Neural crest cell (in vitro differentiated cells): ENCODE data around the gene ADARB1. TPM values are rescaled to one million over a fixed set of nuclear protein-coding genes. Genes with fewer than 3 reads are reported as not detected.
"Not testable (repeated sequence)": the region's sequence is repeated elsewhere in the genome, so short reads cannot be mapped to it uniquely, and the experiment has no call there.

ENCODE experiments used
- DNase-seq: peaks from one replicate; pipeline ENCODE4 v3.0.0; 2021; ENCODE audit warnings: low read depth, mixed read lengths, low spot score
- H3K27ac Mint-ChIP-seq: one replicate; pipeline ENCODE4 v1.8.0; 2021; ENCODE audit warnings: mild to moderate bottlenecking, mixed read lengths; ENCODE audit not compliant: unreplicated experiment
- H3K27me3 Mint-ChIP-seq: 2 replicates; pipeline ENCODE4 v1.8.0; 2021; ENCODE audit warnings: low read depth, mild to moderate bottlenecking, mixed read lengths
- H3K36me3 Mint-ChIP-seq: 2 replicates; pipeline ENCODE4 v1.8.0; 2021; ENCODE audit warnings: low read depth, mild to moderate bottlenecking, mixed read lengths
- H3K4me1 Mint-ChIP-seq: 2 replicates; pipeline ENCODE4 v1.8.0; 2021; ENCODE audit warnings: mixed read lengths
- H3K4me3 Mint-ChIP-seq: one replicate; pipeline ENCODE4 v1.8.0; 2021; ENCODE audit warnings: mild to moderate bottlenecking, mixed read lengths
- H3K9me3 Mint-ChIP-seq: 2 replicates; pipeline ENCODE4 v1.8.0; 2021; ENCODE audit warnings: mixed read lengths
- total RNA-seq: library from RNA; stranded (reverse); gene quantifications from 2 replicates; pipeline ENCODE4 v1.2.1, GENCODE V29; 2021
- TF ChIP-seq, protein P1 (sequence below): fragments of 200-600 bp; sonication (generic); conservative IDR thresholded peaks from 2 replicates; pipeline ENCODE4 v1.5.0; 2021; ENCODE audit warnings: antibody characterized with exemption, mild to moderate bottlenecking

Gene ADARB1
- total RNA-seq, 1 donor from 2014 or later, result 21.0 TPM

DNA sequence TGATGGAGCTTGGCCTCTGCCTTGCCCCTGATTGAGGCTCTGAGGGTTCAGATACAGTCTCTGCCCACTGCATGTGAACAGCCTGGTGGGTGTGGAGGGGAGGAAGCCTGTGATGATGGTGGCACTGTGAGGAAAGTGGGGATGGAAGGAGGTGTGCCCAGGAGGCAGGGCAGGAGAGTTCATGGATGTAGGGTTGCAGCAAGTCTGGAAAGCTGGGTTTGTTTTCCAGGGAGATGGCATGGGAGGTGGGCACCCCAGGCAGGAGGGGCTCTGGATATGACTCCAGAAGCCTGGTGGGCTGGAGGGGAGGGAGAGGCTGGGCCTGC is 63.2 kb downstream of the ADARB1 start:
- TF ChIP-seq, protein P1, sequence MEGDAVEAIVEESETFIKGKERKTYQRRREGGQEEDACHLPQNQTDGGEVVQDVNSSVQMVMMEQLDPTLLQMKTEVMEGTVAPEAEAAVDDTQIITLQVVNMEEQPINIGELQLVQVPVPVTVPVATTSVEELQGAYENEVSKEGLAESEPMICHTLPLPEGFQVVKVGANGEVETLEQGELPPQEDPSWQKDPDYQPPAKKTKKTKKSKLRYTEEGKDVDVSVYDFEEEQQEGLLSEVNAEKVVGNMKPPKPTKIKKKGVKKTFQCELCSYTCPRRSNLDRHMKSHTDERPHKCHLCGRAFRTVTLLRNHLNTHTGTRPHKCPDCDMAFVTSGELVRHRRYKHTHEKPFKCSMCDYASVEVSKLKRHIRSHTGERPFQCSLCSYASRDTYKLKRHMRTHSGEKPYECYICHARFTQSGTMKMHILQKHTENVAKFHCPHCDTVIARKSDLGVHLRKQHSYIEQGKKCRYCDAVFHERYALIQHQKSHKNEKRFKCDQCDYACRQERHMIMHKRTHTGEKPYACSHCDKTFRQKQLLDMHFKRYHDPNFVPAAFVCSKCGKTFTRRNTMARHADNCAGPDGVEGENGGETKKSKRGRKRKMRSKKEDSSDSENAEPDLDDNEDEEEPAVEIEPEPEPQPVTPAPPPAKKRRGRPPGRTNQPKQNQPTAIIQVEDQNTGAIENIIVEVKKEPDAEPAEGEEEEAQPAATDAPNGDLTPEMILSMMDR, result no peak
- H3K4me1 Mint-ChIP-seq, result peaks cover 6% of the 10 kb centered on the region
- peak overlapping the region; percentile 92 for H3K27ac Mint-ChIP-seq
- H3K9me3 Mint-ChIP-seq, result no peaks in the 10 kb centered on the region
- H3K4me3 Mint-ChIP-seq, result no peak overlapping the region
- H3K36me3 Mint-ChIP-seq, result no peaks in the 10 kb centered on the region
- no peak for DNase-seq
- no peaks in the 10 kb centered on the region for H3K27me3 Mint-ChIP-seq

DNA sequence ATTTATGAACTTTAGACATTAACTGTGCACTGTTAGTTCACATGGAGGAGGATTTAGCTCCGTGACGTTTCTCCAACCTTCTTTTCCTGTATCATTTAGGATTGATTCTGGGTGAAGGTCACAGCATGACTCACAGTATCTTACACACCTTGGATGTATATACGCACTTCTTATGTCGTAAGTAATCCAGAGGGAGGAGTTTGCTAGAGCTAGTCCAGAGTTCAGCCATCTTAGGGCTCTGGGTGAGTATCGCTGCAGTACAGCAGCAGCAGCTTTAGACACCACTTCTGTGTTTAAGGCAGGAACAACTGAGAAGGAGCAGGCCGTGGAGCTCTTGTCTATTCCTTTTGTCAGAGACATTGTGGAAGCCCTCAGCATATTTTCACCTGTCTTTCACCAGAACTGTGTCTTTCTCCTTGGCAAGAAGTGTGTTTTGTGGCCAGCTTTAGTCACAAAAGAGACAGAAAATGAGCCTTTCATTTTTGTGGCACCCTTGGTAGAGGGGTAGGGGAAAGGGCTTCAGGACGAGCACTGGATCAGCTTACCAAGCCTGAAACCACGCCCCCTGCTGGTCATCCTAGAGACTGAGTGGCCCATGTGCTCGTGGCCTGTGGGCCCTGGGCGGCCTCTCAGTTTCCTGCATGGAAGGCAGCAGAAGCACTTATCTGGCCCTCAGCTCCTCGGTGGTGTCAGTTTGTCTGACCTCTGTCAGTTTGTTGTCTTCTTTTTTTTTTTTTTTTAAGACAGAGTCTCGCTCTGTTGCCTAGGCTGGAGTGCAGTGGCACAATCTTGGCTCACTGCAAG is 64.0 kb downstream of the ADARB1 start:
- Mint-ChIP-seq H3K4me1 (peaks cover 6% of the 10 kb centered on the region), H3K4me3 (no peak overlapping the region), H3K9me3 (no peaks in the 10 kb centered on the region), H3K27ac (no peak overlapping the region), H3K27me3 (no peaks in the 10 kb centered on the region), H3K36me3 (no peaks in the 10 kb centered on the region)
- TF ChIP-seq, protein P1, result peak; percentile 78
- DNase-seq, result peak; percentile 80

DNA sequence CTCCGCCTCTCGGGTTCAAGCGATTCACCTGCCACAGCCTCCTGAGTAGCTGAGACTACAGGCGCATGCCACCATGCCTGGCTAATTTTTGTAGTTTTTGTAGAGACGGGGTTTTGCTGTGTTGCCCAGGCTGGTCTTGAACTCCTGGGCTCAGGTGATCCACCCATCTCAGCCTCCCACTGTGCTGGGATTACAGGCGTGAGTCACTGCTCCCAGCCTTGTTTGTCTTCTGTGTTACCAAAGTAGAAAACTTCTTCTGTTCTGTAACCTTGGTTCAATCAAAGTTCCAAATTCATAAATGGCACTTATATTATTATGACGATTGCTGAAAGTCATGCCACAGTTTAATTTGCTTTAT is 64.6 kb downstream of the ADARB1 start:
- not testable (repeated sequence) for DNase-seq, H3K9me3 Mint-ChIP-seq, H3K4me3 Mint-ChIP-seq, H3K27me3 Mint-ChIP-seq, H3K4me1 Mint-ChIP-seq, H3K27ac Mint-ChIP-seq, H3K36me3 Mint-ChIP-seq

DNA sequence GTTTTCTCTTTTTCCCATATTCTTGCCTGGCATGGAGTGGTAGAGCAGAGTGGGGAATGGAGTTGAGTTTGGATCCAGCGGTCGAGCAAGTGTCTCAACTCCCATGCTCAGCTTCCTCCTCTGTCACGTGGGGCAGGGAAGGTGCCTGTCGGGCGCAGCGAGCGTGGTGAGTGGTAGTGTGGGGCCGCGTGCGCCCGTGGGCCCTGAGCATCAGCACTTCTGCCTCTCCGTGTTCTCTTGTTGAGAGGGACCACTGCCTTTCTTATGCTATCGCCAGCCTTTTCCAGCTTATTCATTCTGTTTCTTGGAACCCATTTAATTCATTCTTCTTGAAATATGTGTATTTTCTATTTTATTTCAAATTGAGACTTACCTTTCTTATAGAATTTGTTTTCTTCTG is 65.1 kb downstream of the ADARB1 start:
- Mint-ChIP-seq H3K27me3 (no peaks in the 10 kb centered on the region), H3K9me3 (no peaks in the 10 kb centered on the region), H3K36me3 (no peaks in the 10 kb centered on the region), H3K4me1 (peaks cover 6% of the 10 kb centered on the region), H3K27ac (no peak overlapping the region), H3K4me3 (no peak overlapping the region)
- TF ChIP-seq, protein P1, result no peak
- DNase-seq, result no peak

GRCh38 chr21:45140346-45140940 is 66.1 kb downstream of the ADARB1 start:
- H3K9me3 Mint-ChIP-seq, result no peaks in the 10 kb centered on the region
- DNase-seq, result peak; percentile 69
- no peaks in the 10 kb centered on the region for H3K36me3 Mint-ChIP-seq
- TF ChIP-seq, protein P1, result peak; percentile 90
- H3K4me3 Mint-ChIP-seq, result no peak overlapping the region
- no peaks in the 10 kb centered on the region for H3K27me3 Mint-ChIP-seq
- no peak overlapping the region for H3K27ac Mint-ChIP-seq
- peaks cover 6% of the 10 kb centered on the region for H3K4me1 Mint-ChIP-seq

GRCh38 chr21:45140944-45141343 is 66.6 kb downstream of the ADARB1 start:
- H3K9me3 Mint-ChIP-seq, H3K36me3 Mint-ChIP-seq, H3K27ac Mint-ChIP-seq, H3K4me1 Mint-ChIP-seq, DNase-seq, H3K4me3 Mint-ChIP-seq, H3K27me3 Mint-ChIP-seq: not testable (repeated sequence)
